ENCODE results near the gene OVCH2. TPM values are rescaled to one million over a fixed set of nuclear protein-coding genes. Genes with fewer than 3 reads are reported as not detected.

The OVCH2 gene
- total and polyA plus RNA-seq, 2 experiments from 2014 or later: 0.42 to 1.3 TPM

- peak; percentile 84 for ATAC-seq
- Histone ChIP-seq H3K27ac (ENCODE audit: low read depth) (peak overlapping the region; percentile 55; the same call in 1 of the 2 replicates), H3K9me2 (ENCODE audit: insufficient read depth) (no peaks in the 10 kb centered on the region), H3F3A (replicated peaks; ENCODE audit: low read depth) (0 out of 2 replicates have a peak, but pooled peaks cover 3% of the 10 kb centered on the region), H3K27me3 (ENCODE audit: insufficient read depth) (no peaks in the 10 kb centered on the region), H4K20me1 (replicated peaks; ENCODE audit: insufficient read depth) (no peaks in the 10 kb centered on the region), H3K36me3 (ENCODE audit: insufficient read depth) (no peaks in the 10 kb centered on the region), H3K4me1 (ENCODE audit: insufficient read depth) (peaks cover 36% of the 10 kb centered on the region), H3K79me2 (replicated peaks; ENCODE audit: insufficient read depth) (no peaks in the 10 kb centered on the region), H3K4me3 (peak overlapping the region; percentile 84), H2AFZ (peak overlapping the region; percentile 97), H3K4me2 (peak overlapping the region; percentile 92)
- H3K4me1 Mint-ChIP-seq: peaks cover 39% of the 10 kb centered on the region
- DNase-seq (ENCODE audit: low spot score): peak; percentile 90
- peaks cover 13% of the 10 kb centered on the region for H3K27me3 Mint-ChIP-seq (ENCODE audit: insufficient read depth, low read depth, poor library complexity)
- H3K4me3 Mint-ChIP-seq: peak overlapping the region; percentile 89
- peak overlapping the region; percentile 63; the same call in 1 of the 2 replicates for H3K27ac Mint-ChIP-seq
- TF ChIP-seq ZNF331 (CRISPR knock-in tag; IDR thresholded peaks at IDR 0.05; ENCODE audit: low read depth) (no peak), STAT1 (IDR thresholded peaks at IDR 0.05; ENCODE audit: unreplicated experiment) (no peak), NANOG (IDR thresholded peaks at IDR 0.05; ENCODE audit: borderline replicate concordance) (no peak), ETS1 (IDR thresholded peaks at IDR 0.05) (no peak), CREB1 (CRISPR knock-in tag; IDR thresholded peaks at IDR 0.05; ENCODE audit: low read depth) (peak; percentile 48), ZNF114 (CRISPR knock-in tag; IDR thresholded peaks at IDR 0.05) (0 out of 2 replicates have a peak, but pooled peaks have one; percentile 48), EZH2 (IDR thresholded peaks at IDR 0.05; ENCODE audit: low read depth, unreplicated experiment) (no peak), EZH2phosphoT487 (IDR thresholded peaks at IDR 0.05; ENCODE audit: unreplicated experiment) (no peak), REST (IDR thresholded peaks at IDR 0.05; ENCODE audit: unreplicated experiment) (no peak), JUNB (IDR thresholded peaks at IDR 0.05; ENCODE audit: unreplicated experiment) (no peak), POLR2AphosphoS5 (IDR thresholded peaks at IDR 0.05; ENCODE audit: low read depth) (peak; percentile 76), CTCF (conservative IDR thresholded peaks at IDR 0.05; ENCODE audit: low read depth in 2 of 2) (no peak), ZNF462 (CRISPR knock-in tag; IDR thresholded peaks at IDR 0.05) (no peak)
- H3K36me3 Mint-ChIP-seq (ENCODE audit: low read depth): peaks cover 17% of the 10 kb centered on the region; the same call in 2 of the 3 replicates
- no peaks in the 10 kb centered on the region for H3K9me3 Mint-ChIP-seq
Observed at GRCh38 chr11:7673724-7674434, 32.4 kb downstream of the OVCH2 start.
